Measurements from ENCODE around the gene SAFB.

- TF ChIP-seq EZH2 (IDR thresholded peaks at IDR 0.05) (no peak), POLR2AphosphoS5 (IDR thresholded peaks at IDR 0.05; ENCODE audit: borderline replicate concordance, low read depth, low read length) (no peak), FOXP2 (optimal IDR thresholded peaks at IDR 0.05; ENCODE audit: control extremely low read depth, extremely low read length, insufficient read depth) (no peak)
Observed at GRCh38 chr19:5607318-5608275, 15.3 kb upstream of the SAFB start.
